Panc1 (cell line): ENCODE measurements around the gene CACNA2D3. TPM values are rescaled to one million over a fixed set of nuclear protein-coding genes. Genes with fewer than 3 reads are reported as not detected.

ENCODE experiments used
- ATAC-seq: fragments of 200-7000 bp; cut with Tn5 transposase; 2 replicates; pipeline ENCODE4 v1.9.1; 2020; ENCODE audit warnings: mild to moderate bottlenecking, moderate library complexity
- BruUV-seq: library from RNA; stranded (reverse); fragments of 400-500 nt; replicated peaks from 2 replicates; lab custom pipeline; 2021; lab: Mats Ljungman, UMichigan
- CTCF ChIA-PET: fragments of 300-600 bp; sonication (Branson Sonifier 250); formaldehyde crosslinking; loops from one replicate; lab custom pipeline; 2022; ENCODE audit warnings: antibody characterized with exemption; lab: Charles Lee
- POLR2A ChIA-PET: fragments of 300-600 bp; sonication (Branson Sonifier 250); formaldehyde crosslinking; loops from one replicate; lab custom pipeline; 2022; ENCODE audit warnings: antibody characterized with exemption; lab: Charles Lee
- DNase-seq: peaks from one replicate; pipeline ENCODE4 v3.0.0-alpha.2; 2010; ENCODE audit warnings: low read depth, low spot score
- H3K27ac ChIP-seq: 2 replicates; pipeline ENCODE4 v1.5.1; 2011; ENCODE audit warnings: mild to moderate bottlenecking, low read length, inconsistent platforms
- H3K27me3 ChIP-seq: fragments of 200-500 bp; sonication (Bioruptor generic); 2 replicates; pipeline ENCODE4 v1.6.0; 2014; ENCODE audit warnings: low read length, inconsistent platforms; ENCODE audit not compliant: control insufficient read depth, insufficient read depth
- H3K36me3 ChIP-seq: fragments of 200-500 bp; sonication (Bioruptor generic); 2 replicates; pipeline ENCODE4 v1.5.1; 2014; ENCODE audit warnings: inconsistent platforms, mild to moderate bottlenecking, low read length, moderate library complexity; ENCODE audit not compliant: control insufficient read depth, insufficient read depth
- H3K4me1 ChIP-seq: 2 replicates; pipeline ENCODE4 v1.5.1; 2011; ENCODE audit warnings: inconsistent platforms, mild to moderate bottlenecking, low read length, moderate library complexity; ENCODE audit not compliant: control insufficient read depth, insufficient read depth
- H3K4me3 ChIP-seq, 2 experiments: 2 replicates each; pipeline ENCODE4 v1.5.1; 2011 to 2012; ENCODE audit warnings: low read depth in 2 of 2, low read length in 2 of 2, mild to moderate bottlenecking in 2 of 2, inconsistent platforms in 1 of 2, moderate library complexity in 1 of 2
- H3K9me3 ChIP-seq: fragments of 200-500 bp; sonication (Bioruptor generic); 2 replicates; pipeline ENCODE4 v1.5.1; 2014; ENCODE audit warnings: low read depth, mild to moderate bottlenecking, inconsistent platforms, low read length, moderate library complexity; ENCODE audit not compliant: control insufficient read depth, insufficient read depth
- POLR2AphosphoS5 ChIP-seq: IDR thresholded peaks from 2 replicates; pipeline ENCODE4 v1.6.1; 2012; ENCODE audit warnings: mild to moderate bottlenecking, low read depth, low read length, moderate library complexity
- SIN3A ChIP-seq: IDR thresholded peaks from 2 replicates; pipeline ENCODE4 v1.6.1; 2012; ENCODE audit warnings: low read depth, mild to moderate bottlenecking, low read length, moderate library complexity, borderline replicate concordance; ENCODE audit not compliant: insufficient read depth
- TCF7L2 ChIP-seq: IDR thresholded peaks from 2 replicates; pipeline ENCODE4 v1.6.1; 2011; ENCODE audit warnings: mild to moderate bottlenecking, low read depth, low read length, inconsistent platforms
- in situ Hi-C: cut with HindIII; loops from 2 replicates; pipeline ENCODE4 v1.10.0; 2016; ENCODE audit warnings: low sequenced_read_pairs, low pct_unique_long_range_greater_than_20kb
- intact Hi-C: fragments of 100-400 bp; cut with micrococcal nuclease; formaldehyde crosslinking; loops from one replicate; pipeline ENCODE4 v1.10.0; 2022; ENCODE audit not compliant: unreplicated experiment
- total RNA-seq: library from RNA; stranded (reverse); gene quantifications from one replicate; pipeline ENCODE4 v1.2.1, GENCODE V29; 2021; ENCODE audit not compliant: unreplicated experiment
- TF ChIP-seq, protein P1 (sequence below): fragments of 450-650 bp; IDR thresholded peaks from 2 replicates; pipeline ENCODE4 v1.5.1; 2017; ENCODE audit warnings: mild to moderate bottlenecking
- TF ChIP-seq, protein P2 (sequence below), 2 experiments: IDR thresholded peaks; 2 replicates each; pipeline ENCODE4 v1.6.1; 2011 to 2012; ENCODE audit warnings: low read depth in 2 of 2, control low read depth in 1 of 2, low read length in 1 of 2, mild to moderate bottlenecking in 1 of 2, moderate library complexity in 1 of 2; ENCODE audit not compliant: insufficient read depth in 1 of 2

The CACNA2D3 gene
- total RNA-seq, 1 experiment from 2014 or later, result 0.41 TPM

DNA sequence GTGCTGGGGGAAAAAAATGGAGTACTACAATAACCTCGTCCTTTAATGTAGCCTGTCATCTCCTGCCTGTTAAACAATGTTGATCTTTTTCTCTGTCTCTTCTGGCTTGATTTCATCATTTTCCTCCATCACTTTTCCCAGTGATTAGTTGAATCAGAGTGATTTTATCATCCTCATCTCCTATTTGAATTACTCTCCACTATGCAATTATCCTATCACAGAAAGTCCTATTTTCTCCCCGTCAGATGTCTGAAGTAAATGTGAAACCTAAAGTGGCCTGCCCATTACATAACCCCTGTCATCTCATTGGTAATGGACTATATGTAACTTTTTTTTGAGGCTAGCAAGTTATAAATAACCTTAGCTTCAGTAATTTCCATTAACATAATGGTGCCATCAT lies 201.8 kb downstream of the CACNA2D3 start:
- POLR2A ChIA-PET, result no interaction called here
- Histone ChIP-seq H3K4me3 (no peak overlapping the region), H3K9me3 (no peaks in the 10 kb centered on the region), H3K27me3 (no peaks in the 10 kb centered on the region; the same call in 1 of the 2 replicates), H3K27ac (no peak overlapping the region), H3K4me1 (no peaks in the 10 kb centered on the region), H3K36me3 (no peaks in the 10 kb centered on the region)
- intact Hi-C loops, result no loop called here
- no peak for TF ChIP-seq SIN3A
- TF ChIP-seq, protein P1, sequence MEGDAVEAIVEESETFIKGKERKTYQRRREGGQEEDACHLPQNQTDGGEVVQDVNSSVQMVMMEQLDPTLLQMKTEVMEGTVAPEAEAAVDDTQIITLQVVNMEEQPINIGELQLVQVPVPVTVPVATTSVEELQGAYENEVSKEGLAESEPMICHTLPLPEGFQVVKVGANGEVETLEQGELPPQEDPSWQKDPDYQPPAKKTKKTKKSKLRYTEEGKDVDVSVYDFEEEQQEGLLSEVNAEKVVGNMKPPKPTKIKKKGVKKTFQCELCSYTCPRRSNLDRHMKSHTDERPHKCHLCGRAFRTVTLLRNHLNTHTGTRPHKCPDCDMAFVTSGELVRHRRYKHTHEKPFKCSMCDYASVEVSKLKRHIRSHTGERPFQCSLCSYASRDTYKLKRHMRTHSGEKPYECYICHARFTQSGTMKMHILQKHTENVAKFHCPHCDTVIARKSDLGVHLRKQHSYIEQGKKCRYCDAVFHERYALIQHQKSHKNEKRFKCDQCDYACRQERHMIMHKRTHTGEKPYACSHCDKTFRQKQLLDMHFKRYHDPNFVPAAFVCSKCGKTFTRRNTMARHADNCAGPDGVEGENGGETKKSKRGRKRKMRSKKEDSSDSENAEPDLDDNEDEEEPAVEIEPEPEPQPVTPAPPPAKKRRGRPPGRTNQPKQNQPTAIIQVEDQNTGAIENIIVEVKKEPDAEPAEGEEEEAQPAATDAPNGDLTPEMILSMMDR, result no peak
- TF ChIP-seq POLR2AphosphoS5, result no peak
- TF ChIP-seq TCF7L2, result no peak
- TF ChIP-seq, protein P2, sequence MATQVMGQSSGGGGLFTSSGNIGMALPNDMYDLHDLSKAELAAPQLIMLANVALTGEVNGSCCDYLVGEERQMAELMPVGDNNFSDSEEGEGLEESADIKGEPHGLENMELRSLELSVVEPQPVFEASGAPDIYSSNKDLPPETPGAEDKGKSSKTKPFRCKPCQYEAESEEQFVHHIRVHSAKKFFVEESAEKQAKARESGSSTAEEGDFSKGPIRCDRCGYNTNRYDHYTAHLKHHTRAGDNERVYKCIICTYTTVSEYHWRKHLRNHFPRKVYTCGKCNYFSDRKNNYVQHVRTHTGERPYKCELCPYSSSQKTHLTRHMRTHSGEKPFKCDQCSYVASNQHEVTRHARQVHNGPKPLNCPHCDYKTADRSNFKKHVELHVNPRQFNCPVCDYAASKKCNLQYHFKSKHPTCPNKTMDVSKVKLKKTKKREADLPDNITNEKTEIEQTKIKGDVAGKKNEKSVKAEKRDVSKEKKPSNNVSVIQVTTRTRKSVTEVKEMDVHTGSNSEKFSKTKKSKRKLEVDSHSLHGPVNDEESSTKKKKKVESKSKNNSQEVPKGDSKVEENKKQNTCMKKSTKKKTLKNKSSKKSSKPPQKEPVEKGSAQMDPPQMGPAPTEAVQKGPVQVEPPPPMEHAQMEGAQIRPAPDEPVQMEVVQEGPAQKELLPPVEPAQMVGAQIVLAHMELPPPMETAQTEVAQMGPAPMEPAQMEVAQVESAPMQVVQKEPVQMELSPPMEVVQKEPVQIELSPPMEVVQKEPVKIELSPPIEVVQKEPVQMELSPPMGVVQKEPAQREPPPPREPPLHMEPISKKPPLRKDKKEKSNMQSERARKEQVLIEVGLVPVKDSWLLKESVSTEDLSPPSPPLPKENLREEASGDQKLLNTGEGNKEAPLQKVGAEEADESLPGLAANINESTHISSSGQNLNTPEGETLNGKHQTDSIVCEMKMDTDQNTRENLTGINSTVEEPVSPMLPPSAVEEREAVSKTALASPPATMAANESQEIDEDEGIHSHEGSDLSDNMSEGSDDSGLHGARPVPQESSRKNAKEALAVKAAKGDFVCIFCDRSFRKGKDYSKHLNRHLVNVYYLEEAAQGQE (IDR thresholded peaks at IDR 0.05; ENCODE audit: insufficient read depth in 1 of 2, low read depth in 2 of 2, low read length in 1 of 2), result no peak
- BruUV-seq, result no TSS peak
- no peak for ATAC-seq
- no peak for DNase-seq
- in situ Hi-C loops, result no loop called here
- CTCF ChIA-PET, result no interaction called here

DNA sequence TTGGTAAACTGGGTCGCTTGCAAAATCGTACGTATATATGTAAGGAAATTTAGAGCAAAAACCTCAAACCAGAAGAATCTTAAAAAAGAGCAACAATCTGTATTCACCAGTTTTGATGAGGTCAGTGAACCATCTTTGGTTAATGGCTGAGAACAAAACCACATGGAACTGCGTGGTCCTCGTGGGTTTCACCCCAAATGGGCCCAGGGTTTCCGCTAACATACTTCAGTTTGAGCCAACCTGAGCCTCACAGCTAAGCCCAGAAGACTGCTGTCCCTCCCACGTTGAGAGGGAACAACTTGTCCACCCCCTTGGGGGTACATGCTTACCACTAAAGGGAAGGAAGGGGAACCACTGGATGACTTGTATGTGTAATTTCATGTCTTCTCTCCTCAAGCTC lies 204.6 kb downstream of the CACNA2D3 start:
- Histone ChIP-seq H3K27ac (no peak overlapping the region), H3K4me1 (no peaks in the 10 kb centered on the region), H3K27me3 (peaks cover 2% of the 10 kb centered on the region), H3K9me3 (no peaks in the 10 kb centered on the region), H3K4me3 (no peak overlapping the region), H3K36me3 (no peaks in the 10 kb centered on the region)
- POLR2A ChIA-PET, result no interaction called here
- in situ Hi-C loops, result no loop called here
- DNase-seq (no peak), ATAC-seq (no peak)
- CTCF ChIA-PET, result no interaction called here
- intact Hi-C loops, result no loop called here
- no TSS peak for BruUV-seq
- TF ChIP-seq SIN3A (no peak), TCF7L2 (no peak), POLR2AphosphoS5 (no peak)
- TF ChIP-seq, protein P1, result no peak
- TF ChIP-seq, protein P2 (IDR thresholded peaks at IDR 0.05; ENCODE audit: insufficient read depth in 1 of 2, low read depth in 2 of 2, low read length in 1 of 2), result no peak
